ENCODE data around the gene RPS6KA2.

The RPS6KA2 gene

GRCh38 chr6:166662690-166663089 is 35.6 kb upstream of the RPS6KA2 start:
- POLR2A ChIA-PET, result no interaction called here
- DNase-seq (ENCODE audit: extremely low spot score), result no peak
- TF ChIP-seq PKNOX1 (IDR thresholded peaks at IDR 0.05) (no peak), FOXK2 (IDR thresholded peaks at IDR 0.05) (no peak), LEF1 (IDR thresholded peaks at IDR 0.05; ENCODE audit: borderline replicate concordance) (no peak), NFRKB (IDR thresholded peaks at IDR 0.05) (no peak), CTBP1 (IDR thresholded peaks at IDR 0.05; ENCODE audit: borderline replicate concordance) (no peak), HDGF (IDR thresholded peaks at IDR 0.05; ENCODE audit: borderline replicate concordance) (no peak), ZNF384 (IDR thresholded peaks at IDR 0.05) (no peak), ELF4 (IDR thresholded peaks at IDR 0.05) (no peak), SUZ12 (IDR thresholded peaks at IDR 0.05) (no peak), BHLHE40 (IDR thresholded peaks at IDR 0.05; ENCODE audit: borderline replicate concordance) (no peak), TARDBP (IDR thresholded peaks at IDR 0.05) (no peak), FOXM1 (IDR thresholded peaks at IDR 0.05; ENCODE audit: borderline replicate concordance) (no peak), FOXA1 (IDR thresholded peaks at IDR 0.05) (no peak), SP1 (IDR thresholded peaks at IDR 0.05) (no peak), ARNT (IDR thresholded peaks at IDR 0.05) (no peak), L3MBTL2 (conservative IDR thresholded peaks at IDR 0.05) (no peak)
- CTCF ChIA-PET, result no interaction called here

- TF ChIP-seq SP1 (IDR thresholded peaks at IDR 0.05) (no peak), HDGF (IDR thresholded peaks at IDR 0.05; ENCODE audit: borderline replicate concordance) (no peak), TARDBP (IDR thresholded peaks at IDR 0.05) (no peak), ARNT (IDR thresholded peaks at IDR 0.05) (no peak), LEF1 (IDR thresholded peaks at IDR 0.05; ENCODE audit: borderline replicate concordance) (no peak)
- ChIA-PET CTCF (interaction anchor here (0.6 kb wide), 2 partner anchors 892 to 1398 kb away, joined by 4 to 5 read pairs; no protein-coding TSS in a partner anchor), POLR2A (no interaction called here)
- DNase-seq (ENCODE audit: extremely low spot score), result no peak
These were observed 34.5 kb upstream of the RPS6KA2 start for GRCh38 chr6:166661327-166662085.

- ChIA-PET POLR2A (interaction anchor here (0.6 kb wide), 1 partner anchor 9 kb away, joined by 3 read pairs; no protein-coding TSS in a partner anchor), CTCF (no interaction called here)
- TF ChIP-seq L3MBTL2 (conservative IDR thresholded peaks at IDR 0.05) (no peak), ARNT (IDR thresholded peaks at IDR 0.05) (no peak), LEF1 (IDR thresholded peaks at IDR 0.05; ENCODE audit: borderline replicate concordance) (no peak), FOXA1 (IDR thresholded peaks at IDR 0.05) (no peak), CTBP1 (IDR thresholded peaks at IDR 0.05; ENCODE audit: borderline replicate concordance) (no peak), NFRKB (IDR thresholded peaks at IDR 0.05) (no peak), SUZ12 (IDR thresholded peaks at IDR 0.05) (no peak), SP1 (IDR thresholded peaks at IDR 0.05) (no peak), FOXK2 (IDR thresholded peaks at IDR 0.05) (no peak), TARDBP (IDR thresholded peaks at IDR 0.05) (no peak), ZNF384 (IDR thresholded peaks at IDR 0.05) (no peak), PKNOX1 (IDR thresholded peaks at IDR 0.05) (no peak), FOXM1 (IDR thresholded peaks at IDR 0.05; ENCODE audit: borderline replicate concordance) (no peak), BHLHE40 (IDR thresholded peaks at IDR 0.05; ENCODE audit: borderline replicate concordance) (no peak), HDGF (IDR thresholded peaks at IDR 0.05; ENCODE audit: borderline replicate concordance) (no peak), ELF4 (IDR thresholded peaks at IDR 0.05) (no peak)
- DNase-seq (ENCODE audit: extremely low spot score), result no peak
These were observed 33.2 kb upstream of the RPS6KA2 start for GRCh38 chr6:166660157-166660688.

DNA sequence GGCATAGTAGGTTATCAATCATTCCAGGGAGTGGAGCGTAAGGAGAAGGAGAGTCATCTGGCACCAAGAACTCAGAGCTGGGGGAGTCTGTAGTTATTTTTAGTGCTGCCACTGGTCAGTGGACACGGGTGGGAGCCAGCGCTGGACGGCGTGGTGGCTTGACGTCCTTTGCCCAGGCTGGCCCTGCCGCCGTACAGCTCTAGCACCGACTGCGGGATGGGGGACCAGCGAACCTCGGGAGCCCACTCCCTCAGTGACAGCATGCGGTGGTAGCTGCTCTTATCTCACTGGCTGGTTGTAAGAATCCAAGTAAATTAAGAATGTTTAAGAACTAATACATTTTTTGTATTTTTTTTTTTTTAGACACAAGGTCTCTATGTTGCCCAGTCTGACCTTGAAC is 32.5 kb upstream of the RPS6KA2 start:
- no peak for DNase-seq (ENCODE audit: extremely low spot score)
- CTCF ChIA-PET, result no interaction called here
- TF ChIP-seq ELF4 (IDR thresholded peaks at IDR 0.05) (no peak), ARNT (IDR thresholded peaks at IDR 0.05) (no peak), BHLHE40 (IDR thresholded peaks at IDR 0.05; ENCODE audit: borderline replicate concordance) (no peak), LEF1 (IDR thresholded peaks at IDR 0.05; ENCODE audit: borderline replicate concordance) (no peak), FOXK2 (IDR thresholded peaks at IDR 0.05) (no peak), ZNF384 (IDR thresholded peaks at IDR 0.05) (no peak), CTBP1 (IDR thresholded peaks at IDR 0.05; ENCODE audit: borderline replicate concordance) (no peak), PKNOX1 (IDR thresholded peaks at IDR 0.05) (no peak), HDGF (IDR thresholded peaks at IDR 0.05; ENCODE audit: borderline replicate concordance) (no peak), SP1 (IDR thresholded peaks at IDR 0.05) (no peak), NFRKB (IDR thresholded peaks at IDR 0.05) (no peak)
- POLR2A ChIA-PET, result interaction anchor here (0.6 kb wide), 1 partner anchor 9 kb away, joined by 3 read pairs; no protein-coding TSS in a partner anchor

- TF ChIP-seq NFRKB (IDR thresholded peaks at IDR 0.05) (no peak), TARDBP (IDR thresholded peaks at IDR 0.05) (no peak), BHLHE40 (IDR thresholded peaks at IDR 0.05; ENCODE audit: borderline replicate concordance) (no peak), CTBP1 (IDR thresholded peaks at IDR 0.05; ENCODE audit: borderline replicate concordance) (no peak), L3MBTL2 (conservative IDR thresholded peaks at IDR 0.05) (no peak), SP1 (IDR thresholded peaks at IDR 0.05) (no peak), FOXK2 (IDR thresholded peaks at IDR 0.05) (no peak), LEF1 (IDR thresholded peaks at IDR 0.05; ENCODE audit: borderline replicate concordance) (no peak), FOXM1 (IDR thresholded peaks at IDR 0.05; ENCODE audit: borderline replicate concordance) (no peak), HDGF (IDR thresholded peaks at IDR 0.05; ENCODE audit: borderline replicate concordance) (no peak), PKNOX1 (IDR thresholded peaks at IDR 0.05) (no peak), ARNT (IDR thresholded peaks at IDR 0.05) (no peak), FOXA1 (IDR thresholded peaks at IDR 0.05) (no peak), ZNF384 (IDR thresholded peaks at IDR 0.05) (no peak), ELF4 (IDR thresholded peaks at IDR 0.05) (no peak)
- POLR2A ChIA-PET, result no interaction called here
- CTCF ChIA-PET, result no interaction called here
- no peak for DNase-seq (ENCODE audit: extremely low spot score)
These were observed 31.7 kb upstream of the RPS6KA2 start for GRCh38 chr6:166658792-166659150.
